ENCODE measurements around the gene LDB1. TPM values are rescaled to one million over a fixed set of nuclear protein-coding genes. Genes with fewer than 3 reads are reported as not detected.
A peak's percentile ranks its signal among the peaks of the same experiment; 100 is the strongest.

Gene LDB1
- total RNA-seq, 2 experiments from 2014 or later, result 115 to 117 TPM

- no peak for DNase-seq
- Mint-ChIP-seq H3K4me1 (peaks cover 26% of the 10 kb centered on the region), H3K36me3 (peaks cover 2% of the 10 kb centered on the region), H3K27me3 (no peaks in the 10 kb centered on the region), H3K27ac (peak overlapping the region; percentile 95), H3K4me3 (peak overlapping the region; percentile 97), H3K9me3 (no peaks in the 10 kb centered on the region)
- POLR2A ChIA-PET, result interaction anchor here (0.6 to 3.2 kb wide), 5 partner anchors 10 to 37 kb away, joined by 3 to 23 read pairs (median 6); partner anchors contain the start of genes LDB1 and NOLC1
- ATAC-seq (ENCODE audit: low read depth), result no peak
Measured at GRCh38 chr10:102132193-102132562, 12.0 kb upstream of the LDB1 start.

DNA sequence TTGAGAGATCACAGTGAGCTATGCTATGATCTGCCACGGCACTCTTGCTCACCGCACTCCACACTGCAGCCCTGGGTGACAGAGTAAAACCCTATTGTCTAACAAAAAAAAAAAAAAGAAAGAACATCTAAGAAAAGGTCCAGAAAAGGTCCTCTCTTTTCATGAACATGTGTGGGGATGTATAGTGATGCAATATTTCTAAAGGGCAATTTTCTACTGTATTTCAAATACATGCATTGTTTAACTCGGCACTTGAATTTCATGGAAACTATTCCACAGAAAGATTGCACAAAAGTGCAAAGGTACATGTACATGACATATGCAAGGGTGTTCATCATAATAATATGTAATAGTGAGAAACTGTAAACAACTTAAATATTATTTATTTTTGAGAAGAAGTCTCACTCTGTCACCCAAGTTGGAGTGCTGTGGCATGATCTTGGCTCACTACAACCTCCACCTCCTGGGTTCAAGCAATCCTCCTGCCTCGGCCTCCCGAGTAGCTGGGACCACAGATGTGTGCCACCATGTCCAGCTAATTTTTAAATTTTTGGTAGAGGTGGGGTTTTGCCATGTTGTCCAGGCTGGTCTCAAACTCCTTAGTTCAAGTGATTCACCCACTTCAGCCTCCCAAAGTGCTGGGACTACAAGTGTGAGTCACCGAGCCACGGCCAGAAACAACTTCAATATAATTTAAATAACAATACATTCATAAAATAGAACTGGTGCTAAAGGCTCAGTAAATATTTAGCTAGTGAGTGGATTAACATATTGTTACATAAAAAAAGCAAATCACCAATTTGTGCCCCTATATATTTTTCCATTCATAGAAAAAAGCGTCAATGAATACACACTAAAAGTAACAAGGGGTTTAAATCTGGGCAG, 11.4 kb upstream of the LDB1 start:
- Mint-ChIP-seq H3K9me3 (no peaks in the 10 kb centered on the region), H3K27ac (no peak overlapping the region), H3K36me3 (peaks cover 2% of the 10 kb centered on the region), H3K27me3 (no peaks in the 10 kb centered on the region), H3K4me1 (peaks cover 22% of the 10 kb centered on the region), H3K4me3 (peak overlapping the region; percentile 97)
- no peak for ATAC-seq (ENCODE audit: low read depth)
- DNase-seq, result no peak
- POLR2A ChIA-PET, result interaction anchor here (1.6 to 3.2 kb wide), 2 partner anchors 10 to 20 kb away, joined by 6 to 23 read pairs; partner anchors contain the start of genes LDB1 and NOLC1

DNA sequence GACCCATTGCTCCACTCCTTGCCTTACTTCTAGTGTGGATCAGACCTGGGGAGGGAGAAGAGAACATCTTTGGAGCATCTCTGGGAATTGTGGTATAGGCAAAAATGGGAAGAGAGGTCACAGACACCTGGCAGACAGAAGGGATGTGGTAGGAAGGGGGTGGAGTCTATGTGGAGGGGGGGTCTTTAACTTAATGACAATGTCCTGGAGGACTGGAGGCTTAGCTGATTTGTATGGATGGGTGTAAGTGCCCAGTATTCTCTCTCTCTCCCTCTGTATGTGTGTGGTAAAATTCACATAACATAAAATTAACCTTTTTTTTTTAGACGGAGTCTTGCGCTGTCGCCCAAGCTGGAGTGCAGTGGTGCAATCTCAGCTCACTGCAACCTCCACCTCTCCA, 3.1 kb upstream of the LDB1 start:
- H3K27me3 Mint-ChIP-seq, result no peaks in the 10 kb centered on the region
- DNase-seq, result no peak
- no peaks in the 10 kb centered on the region for H3K9me3 Mint-ChIP-seq
- H3K4me1 Mint-ChIP-seq, result peaks cover 16% of the 10 kb centered on the region
- no peak for ATAC-seq (ENCODE audit: low read depth)
- peak overlapping the region; percentile 1 for H3K27ac Mint-ChIP-seq
- POLR2A ChIA-PET, result interaction anchor here (1.2 to 3.9 kb wide), 2 partner anchors 8 to 29 kb away, joined by 5 to 23 read pairs; partner anchors contain the start of genes NOLC1 and PPRC1
- H3K36me3 Mint-ChIP-seq, result peaks cover 2% of the 10 kb centered on the region
- no peak overlapping the region for H3K4me3 Mint-ChIP-seq

GRCh38 chr10:102122450-102122849, 2.3 kb upstream of the LDB1 start:
- Mint-ChIP-seq H3K4me1 (peaks cover 23% of the 10 kb centered on the region), H3K4me3 (no peak overlapping the region), H3K36me3 (peaks cover 2% of the 10 kb centered on the region), H3K27me3 (no peaks in the 10 kb centered on the region), H3K27ac (no peak overlapping the region), H3K9me3 (no peaks in the 10 kb centered on the region)
- DNase-seq (no peak), ATAC-seq (ENCODE audit: low read depth) (no peak)
- POLR2A ChIA-PET, result interaction anchor here (1.2 to 3.9 kb wide), 2 partner anchors 9 to 29 kb away, joined by 5 to 23 read pairs; partner anchors contain the start of genes NOLC1 and PPRC1

- Mint-ChIP-seq H3K9me3 (no peaks in the 10 kb centered on the region), H3K36me3 (peaks cover 2% of the 10 kb centered on the region), H3K4me1 (peaks cover 27% of the 10 kb centered on the region), H3K27ac (peak overlapping the region; percentile 94), H3K4me3 (peak overlapping the region; percentile 91), H3K27me3 (no peaks in the 10 kb centered on the region)
- POLR2A ChIA-PET, result interaction anchor here (0.6 to 3.9 kb wide), 3 partner anchors 10 to 272 kb away, joined by 4 to 23 read pairs (median 5); partner anchors contain the start of genes NOLC1 and PPRC1
- DNase-seq (no peak), ATAC-seq (ENCODE audit: low read depth) (no peak)
Measured at GRCh38 chr10:102121739-102122372, 1.7 kb upstream of the LDB1 start.

- DNase-seq (no peak), ATAC-seq (ENCODE audit: low read depth) (no peak)
- no peaks in the 10 kb centered on the region for H3K27me3 Mint-ChIP-seq
- peak overlapping the region; percentile 94 for H3K27ac Mint-ChIP-seq
- H3K4me3 Mint-ChIP-seq, result peak overlapping the region; percentile 91
- POLR2A ChIA-PET, result interaction anchor here (0.6 to 3.9 kb wide), 2 partner anchors 10 to 273 kb away, joined by 4 to 23 read pairs; partner anchors contain the start of gene PPRC1
- H3K36me3 Mint-ChIP-seq, result peaks cover 2% of the 10 kb centered on the region
- H3K9me3 Mint-ChIP-seq, result no peaks in the 10 kb centered on the region
- peaks cover 33% of the 10 kb centered on the region for H3K4me1 Mint-ChIP-seq
Measured at GRCh38 chr10:102120991-102121738, 997 bp upstream of the LDB1 start.

- no peaks in the 10 kb centered on the region for H3K27me3 Mint-ChIP-seq
- peak overlapping the region; percentile 92 for H3K27ac Mint-ChIP-seq
- POLR2A ChIA-PET, result interaction anchor here (0.8 to 2.9 kb wide), 6 partner anchors 13 to 525 kb away, joined by 3 to 14 read pairs (median 4); partner anchors contain the start of genes OGA, PPRC1 and TRIM8
- peak; percentile 19 for ATAC-seq (ENCODE audit: low read depth)
- H3K36me3 Mint-ChIP-seq, result peaks cover 2% of the 10 kb centered on the region
- H3K4me1 Mint-ChIP-seq, result peaks cover 46% of the 10 kb centered on the region
- peak overlapping the region; percentile 88 for H3K4me3 Mint-ChIP-seq
- DNase-seq, result peak; percentile 68
- no peaks in the 10 kb centered on the region for H3K9me3 Mint-ChIP-seq
Measured at GRCh38 chr10:102119417-102120141, 589 bp downstream of the LDB1 start.

GRCh38 chr10:102118867-102119266, 1.3 kb downstream of the LDB1 start:
- Mint-ChIP-seq H3K36me3 (peaks cover 2% of the 10 kb centered on the region), H3K9me3 (no peaks in the 10 kb centered on the region), H3K27ac (peak overlapping the region; percentile 92), H3K27me3 (no peaks in the 10 kb centered on the region), H3K4me3 (peak overlapping the region; percentile 88), H3K4me1 (peaks cover 46% of the 10 kb centered on the region)
- POLR2A ChIA-PET, result interaction anchor here (0.6 to 2.9 kb wide), 8 partner anchors 13 to 526 kb away, joined by 3 to 14 read pairs (median 4); partner anchors contain the start of genes OGA, PPRC1 and TRIM8
- peak; percentile 45 for DNase-seq
- no peak for ATAC-seq (ENCODE audit: low read depth)

- H3K4me3 Mint-ChIP-seq, result peak overlapping the region; percentile 88
- DNase-seq, result peak; percentile 68
- H3K9me3 Mint-ChIP-seq, result no peaks in the 10 kb centered on the region
- ATAC-seq (ENCODE audit: low read depth), result peak; percentile 38
- H3K27ac Mint-ChIP-seq, result peak overlapping the region; percentile 92
- POLR2A ChIA-PET, result interaction anchor here (1.0 to 2.9 kb wide), 4 partner anchors 14 to 299 kb away, joined by 3 to 14 read pairs (median 4); partner anchors contain the start of gene OGA
- peaks cover 7% of the 10 kb centered on the region for H3K36me3 Mint-ChIP-seq
- H3K4me1 Mint-ChIP-seq, result peaks cover 55% of the 10 kb centered on the region
- H3K27me3 Mint-ChIP-seq, result no peaks in the 10 kb centered on the region
Measured at GRCh38 chr10:102117391-102118159, 2.6 kb downstream of the LDB1 start.

DNA sequence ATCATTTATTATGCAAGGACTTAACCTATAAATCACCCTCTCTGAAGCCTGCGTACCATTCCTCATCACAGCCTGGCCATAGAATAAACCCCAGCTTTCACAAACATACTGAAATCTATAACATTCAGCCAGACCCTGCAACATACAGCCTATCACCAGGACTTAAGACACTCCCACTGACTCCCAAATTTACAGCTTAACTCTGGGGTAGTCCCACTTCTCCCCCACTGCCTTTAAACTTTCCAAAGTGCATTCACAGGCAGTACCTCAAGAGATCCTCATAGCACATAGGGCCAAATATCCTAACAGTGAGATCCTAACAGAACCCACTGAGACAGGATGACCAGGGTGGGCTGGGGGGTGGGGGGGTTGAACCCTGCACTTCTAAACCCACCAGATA, 3.5 kb downstream of the LDB1 start:
- H3K4me1 Mint-ChIP-seq, result peaks cover 55% of the 10 kb centered on the region
- peak overlapping the region; percentile 92 for H3K27ac Mint-ChIP-seq
- H3K9me3 Mint-ChIP-seq, result no peaks in the 10 kb centered on the region
- peak overlapping the region; percentile 88 for H3K4me3 Mint-ChIP-seq
- H3K36me3 Mint-ChIP-seq, result peaks cover 7% of the 10 kb centered on the region
- POLR2A ChIA-PET, result interaction anchor here (2.9 kb wide), 1 partner anchor 298 kb away, joined by 14 read pairs; the partner anchor contains the start of gene OGA
- H3K27me3 Mint-ChIP-seq, result no peaks in the 10 kb centered on the region
- no peak for DNase-seq
- no peak for ATAC-seq (ENCODE audit: low read depth)

- peak overlapping the region; percentile 88 for H3K4me3 Mint-ChIP-seq
- ATAC-seq (ENCODE audit: low read depth) (no peak), DNase-seq (no peak)
- no peaks in the 10 kb centered on the region for H3K9me3 Mint-ChIP-seq
- H3K4me1 Mint-ChIP-seq, result peaks cover 49% of the 10 kb centered on the region
- peaks cover 7% of the 10 kb centered on the region for H3K36me3 Mint-ChIP-seq
- H3K27ac Mint-ChIP-seq, result peak overlapping the region; percentile 92
- POLR2A ChIA-PET, result interaction anchor here (1.0 to 4.3 kb wide), 6 partner anchors 14 to 530 kb away, joined by 3 to 29 read pairs (median 6); partner anchors contain the start of genes OGA and PPRC1
- no peaks in the 10 kb centered on the region for H3K27me3 Mint-ChIP-seq
Measured at GRCh38 chr10:102115775-102116174, 4.4 kb downstream of the LDB1 start.

All from activated naive CD8-positive, alpha-beta T cell treated with anti-CD3 and anti-CD28 coated beads, Interleukin-2, amount 10 ng/mL, durations not matched to agents 7 days and 5 days (primary cell).